ENCODE measurements around the gene PLXDC1.

Gene PLXDC1

GRCh38 chr17:39016193-39017153 lies 135.0 kb downstream of the PLXDC1 start:
- no peak overlapping the region for H3K27ac ChIP-seq
- TF ChIP-seq ZFX (IDR thresholded peaks at IDR 0.05; ENCODE audit: borderline replicate concordance) (no peak), CTCF (IDR thresholded peaks at IDR 0.05) (no peak)

- TF ChIP-seq ZFX (IDR thresholded peaks at IDR 0.05; ENCODE audit: borderline replicate concordance) (no peak), CTCF (IDR thresholded peaks at IDR 0.05) (no peak)
- H3K27ac ChIP-seq: no peak overlapping the region
Observed at GRCh38 chr17:39015546-39015935, 135.9 kb downstream of the PLXDC1 start.

DNA sequence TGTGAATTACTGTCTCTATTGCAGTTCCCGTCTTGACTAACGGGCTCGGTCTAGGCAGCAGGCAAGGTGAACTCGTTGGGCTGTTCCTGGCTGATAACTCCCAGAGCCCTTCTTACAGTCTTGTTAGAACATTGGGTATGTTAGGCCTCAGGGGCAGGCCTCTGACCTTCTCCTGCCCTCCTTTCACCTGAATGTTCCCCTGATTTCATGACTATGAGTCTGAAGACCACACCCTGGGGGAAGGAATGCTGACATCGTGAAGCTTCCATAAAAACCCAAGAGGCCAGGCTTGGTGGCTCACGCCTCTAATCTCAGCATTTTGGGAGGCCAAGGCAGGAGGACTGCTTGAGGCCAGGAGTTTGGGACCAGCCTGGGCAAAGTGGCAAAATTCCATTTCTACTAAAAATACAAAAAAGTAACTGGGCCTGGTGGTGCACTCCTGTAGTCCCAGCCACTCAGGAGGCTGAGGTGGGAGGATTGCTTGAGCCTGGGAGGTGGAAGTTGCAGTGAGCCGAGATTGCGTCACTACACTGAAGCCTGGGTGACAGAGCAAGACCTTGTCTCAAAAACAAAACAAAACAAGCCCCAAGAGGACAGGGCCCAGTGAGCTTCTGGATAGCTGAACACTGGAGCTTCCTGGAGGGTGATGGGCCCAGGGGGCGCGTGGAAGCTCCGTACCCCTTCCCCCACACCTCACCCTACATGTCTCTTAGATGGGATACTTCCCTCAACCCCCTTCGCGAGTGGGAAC lies 136.5 kb downstream of the PLXDC1 start:
- TF ChIP-seq CTCF (IDR thresholded peaks at IDR 0.05) (no peak), ZFX (IDR thresholded peaks at IDR 0.05; ENCODE audit: borderline replicate concordance) (no peak)
- H3K27ac ChIP-seq: no peak overlapping the region

- TF ChIP-seq ZFX (IDR thresholded peaks at IDR 0.05; ENCODE audit: borderline replicate concordance) (no peak), CTCF (IDR thresholded peaks at IDR 0.05) (no peak)
- no peak overlapping the region for H3K27ac ChIP-seq
Observed at GRCh38 chr17:39014044-39014794, 137.2 kb downstream of the PLXDC1 start.
